Panc1 (cell line): Measurements from ENCODE around the gene TOB2. TPM values are rescaled to one million over a fixed set of nuclear protein-coding genes. Genes with fewer than 3 reads are reported as not detected.
"Not testable (repeated sequence)": the region's sequence is repeated elsewhere in the genome, so short reads cannot be mapped to it uniquely, and the experiment has no call there.

Experiments
- ATAC-seq: fragments of 200-7000 bp; cut with Tn5 transposase; 2 replicates; pipeline ENCODE4 v1.9.1; 2020; ENCODE audit warnings: mild to moderate bottlenecking, moderate library complexity
- BruUV-seq: library from RNA; stranded (reverse); fragments of 400-500 nt; replicated peaks from 2 replicates; lab custom pipeline; 2021; lab: Mats Ljungman, UMichigan
- CTCF ChIA-PET: fragments of 300-600 bp; sonication (Branson Sonifier 250); formaldehyde crosslinking; loops from one replicate; lab custom pipeline; 2022; ENCODE audit warnings: antibody characterized with exemption; lab: Charles Lee
- POLR2A ChIA-PET: fragments of 300-600 bp; sonication (Branson Sonifier 250); formaldehyde crosslinking; loops from one replicate; lab custom pipeline; 2022; ENCODE audit warnings: antibody characterized with exemption; lab: Charles Lee
- DNase-seq: peaks from one replicate; pipeline ENCODE4 v3.0.0-alpha.2; 2010; ENCODE audit warnings: low read depth, low spot score
- H3K27ac ChIP-seq: 2 replicates; pipeline ENCODE4 v1.5.1; 2011; ENCODE audit warnings: mild to moderate bottlenecking, low read length, inconsistent platforms
- H3K27me3 ChIP-seq: fragments of 200-500 bp; sonication (Bioruptor generic); 2 replicates; pipeline ENCODE4 v1.6.0; 2014; ENCODE audit warnings: low read length, inconsistent platforms; ENCODE audit not compliant: control insufficient read depth, insufficient read depth
- H3K36me3 ChIP-seq: fragments of 200-500 bp; sonication (Bioruptor generic); 2 replicates; pipeline ENCODE4 v1.5.1; 2014; ENCODE audit warnings: inconsistent platforms, mild to moderate bottlenecking, low read length, moderate library complexity; ENCODE audit not compliant: control insufficient read depth, insufficient read depth
- H3K4me1 ChIP-seq: 2 replicates; pipeline ENCODE4 v1.5.1; 2011; ENCODE audit warnings: inconsistent platforms, mild to moderate bottlenecking, low read length, moderate library complexity; ENCODE audit not compliant: control insufficient read depth, insufficient read depth
- H3K4me3 ChIP-seq, 2 experiments: 2 replicates each; pipeline ENCODE4 v1.5.1; 2011 to 2012; ENCODE audit warnings: low read depth in 2 of 2, low read length in 2 of 2, mild to moderate bottlenecking in 2 of 2, inconsistent platforms in 1 of 2, moderate library complexity in 1 of 2
- H3K9me3 ChIP-seq: fragments of 200-500 bp; sonication (Bioruptor generic); 2 replicates; pipeline ENCODE4 v1.5.1; 2014; ENCODE audit warnings: low read depth, mild to moderate bottlenecking, inconsistent platforms, low read length, moderate library complexity; ENCODE audit not compliant: control insufficient read depth, insufficient read depth
- CTCF ChIP-seq: fragments of 450-650 bp; IDR thresholded peaks from 2 replicates; pipeline ENCODE4 v1.5.1; 2017; ENCODE audit warnings: mild to moderate bottlenecking
- POLR2AphosphoS5 ChIP-seq: IDR thresholded peaks from 2 replicates; pipeline ENCODE4 v1.6.1; 2012; ENCODE audit warnings: mild to moderate bottlenecking, low read depth, low read length, moderate library complexity
- SIN3A ChIP-seq: IDR thresholded peaks from 2 replicates; pipeline ENCODE4 v1.6.1; 2012; ENCODE audit warnings: low read depth, mild to moderate bottlenecking, low read length, moderate library complexity, borderline replicate concordance; ENCODE audit not compliant: insufficient read depth
- TCF7L2 ChIP-seq: IDR thresholded peaks from 2 replicates; pipeline ENCODE4 v1.6.1; 2011; ENCODE audit warnings: mild to moderate bottlenecking, low read depth, low read length, inconsistent platforms
- in situ Hi-C: cut with HindIII; loops from 2 replicates; pipeline ENCODE4 v1.10.0; 2016; ENCODE audit warnings: low sequenced_read_pairs, low pct_unique_long_range_greater_than_20kb
- intact Hi-C: fragments of 100-400 bp; cut with micrococcal nuclease; formaldehyde crosslinking; loops from one replicate; pipeline ENCODE4 v1.10.0; 2022; ENCODE audit not compliant: unreplicated experiment
- total RNA-seq: library from RNA; stranded (reverse); gene quantifications from one replicate; pipeline ENCODE4 v1.2.1, GENCODE V29; 2021; ENCODE audit not compliant: unreplicated experiment
- TF ChIP-seq, protein P1 (sequence below), 2 experiments: IDR thresholded peaks; 2 replicates each; pipeline ENCODE4 v1.6.1; 2011 to 2012; ENCODE audit warnings: low read depth in 2 of 2, control low read depth in 1 of 2, low read length in 1 of 2, mild to moderate bottlenecking in 1 of 2, moderate library complexity in 1 of 2; ENCODE audit not compliant: insufficient read depth in 1 of 2

The TOB2 gene
- total RNA-seq, 1 experiment from 2014 or later: 43.6 TPM

- peaks cover 2% of the 10 kb centered on the region for H3K36me3 ChIP-seq
- ChIA-PET CTCF (no interaction called here), POLR2A (interaction anchor here (0.6 to 0.7 kb wide), 2 partner anchors 41 to 165 kb away, joined by 4 to 6 read pairs; no protein-coding TSS in a partner anchor)
- H3K27me3 ChIP-seq: no peaks in the 10 kb centered on the region
- no peak overlapping the region for H3K4me3 ChIP-seq
- peaks cover 6% of the 10 kb centered on the region; the same call in 1 of the 2 replicates for H3K4me1 ChIP-seq
- DNase-seq (no peak), ATAC-seq (no peak)
- TF ChIP-seq TCF7L2: no peak
- TF ChIP-seq CTCF: no peak
- no peaks in the 10 kb centered on the region for H3K9me3 ChIP-seq
- BruUV-seq: no TSS peak
- H3K27ac ChIP-seq: no peak overlapping the region
- intact Hi-C loops: no loop called here
- in situ Hi-C loops: no loop called here
Observed at GRCh38 chr22:41442240-41442792, 4.3 kb downstream of the TOB2 start.

DNA sequence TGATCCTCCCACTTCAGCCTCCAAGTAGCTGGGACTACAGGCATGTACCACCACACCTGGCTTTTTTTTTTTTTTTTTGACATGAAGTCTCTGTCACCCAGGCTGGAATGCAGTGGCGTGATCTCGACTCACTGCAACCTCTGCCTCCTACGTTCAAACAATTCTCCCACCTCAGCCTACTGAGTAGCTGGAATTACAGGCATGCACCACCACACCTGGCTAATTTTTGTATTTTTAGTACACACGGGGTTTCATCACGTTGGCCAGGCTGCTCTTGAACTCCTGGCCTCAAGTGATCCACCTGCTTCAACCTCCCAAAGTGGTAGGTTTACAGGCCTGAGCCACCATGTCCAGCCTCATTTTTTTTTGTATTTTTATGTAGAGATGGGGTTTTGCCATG lies 6.1 kb downstream of the TOB2 start:
- H3K27ac ChIP-seq, H3K4me3 ChIP-seq, H3K9me3 ChIP-seq, intact Hi-C loops, in situ Hi-C loops, H3K36me3 ChIP-seq, H3K4me1 ChIP-seq, BruUV-seq, H3K27me3 ChIP-seq, POLR2A ChIA-PET, DNase-seq, ATAC-seq: not testable (repeated sequence)
- CTCF ChIA-PET: interaction anchor here (0.6 kb wide), 1 partner anchor 44 kb away, joined by 4 read pairs; no protein-coding TSS in a partner anchor

- Histone ChIP-seq H3K9me3 (no peaks in the 10 kb centered on the region), H3K27me3 (no peaks in the 10 kb centered on the region), H3K27ac (no peak overlapping the region), H3K4me1 (peaks cover 1% of the 10 kb centered on the region; the same call in 1 of the 2 replicates), H3K36me3 (peaks cover 4% of the 10 kb centered on the region), H3K4me3 (no peak overlapping the region)
- intact Hi-C loops (no loop called here), in situ Hi-C loops (no loop called here)
- POLR2A ChIA-PET: no interaction called here
- DNase-seq (no peak), ATAC-seq (no peak)
- TF ChIP-seq TCF7L2: no peak
- TF ChIP-seq CTCF: no peak
- TF ChIP-seq, protein P1, sequence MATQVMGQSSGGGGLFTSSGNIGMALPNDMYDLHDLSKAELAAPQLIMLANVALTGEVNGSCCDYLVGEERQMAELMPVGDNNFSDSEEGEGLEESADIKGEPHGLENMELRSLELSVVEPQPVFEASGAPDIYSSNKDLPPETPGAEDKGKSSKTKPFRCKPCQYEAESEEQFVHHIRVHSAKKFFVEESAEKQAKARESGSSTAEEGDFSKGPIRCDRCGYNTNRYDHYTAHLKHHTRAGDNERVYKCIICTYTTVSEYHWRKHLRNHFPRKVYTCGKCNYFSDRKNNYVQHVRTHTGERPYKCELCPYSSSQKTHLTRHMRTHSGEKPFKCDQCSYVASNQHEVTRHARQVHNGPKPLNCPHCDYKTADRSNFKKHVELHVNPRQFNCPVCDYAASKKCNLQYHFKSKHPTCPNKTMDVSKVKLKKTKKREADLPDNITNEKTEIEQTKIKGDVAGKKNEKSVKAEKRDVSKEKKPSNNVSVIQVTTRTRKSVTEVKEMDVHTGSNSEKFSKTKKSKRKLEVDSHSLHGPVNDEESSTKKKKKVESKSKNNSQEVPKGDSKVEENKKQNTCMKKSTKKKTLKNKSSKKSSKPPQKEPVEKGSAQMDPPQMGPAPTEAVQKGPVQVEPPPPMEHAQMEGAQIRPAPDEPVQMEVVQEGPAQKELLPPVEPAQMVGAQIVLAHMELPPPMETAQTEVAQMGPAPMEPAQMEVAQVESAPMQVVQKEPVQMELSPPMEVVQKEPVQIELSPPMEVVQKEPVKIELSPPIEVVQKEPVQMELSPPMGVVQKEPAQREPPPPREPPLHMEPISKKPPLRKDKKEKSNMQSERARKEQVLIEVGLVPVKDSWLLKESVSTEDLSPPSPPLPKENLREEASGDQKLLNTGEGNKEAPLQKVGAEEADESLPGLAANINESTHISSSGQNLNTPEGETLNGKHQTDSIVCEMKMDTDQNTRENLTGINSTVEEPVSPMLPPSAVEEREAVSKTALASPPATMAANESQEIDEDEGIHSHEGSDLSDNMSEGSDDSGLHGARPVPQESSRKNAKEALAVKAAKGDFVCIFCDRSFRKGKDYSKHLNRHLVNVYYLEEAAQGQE (IDR thresholded peaks at IDR 0.05; ENCODE audit: insufficient read depth in 1 of 2, low read depth in 2 of 2, low read length in 1 of 2): no peak
- no peak for TF ChIP-seq POLR2AphosphoS5
- no peak for TF ChIP-seq SIN3A
- CTCF ChIA-PET: no interaction called here
- no TSS peak for BruUV-seq
Observed at GRCh38 chr22:41437198-41437597, 9.4 kb downstream of the TOB2 start.
